ENCODE data around the gene PLEKHB1.

PLEKHB1 gene

DNA sequence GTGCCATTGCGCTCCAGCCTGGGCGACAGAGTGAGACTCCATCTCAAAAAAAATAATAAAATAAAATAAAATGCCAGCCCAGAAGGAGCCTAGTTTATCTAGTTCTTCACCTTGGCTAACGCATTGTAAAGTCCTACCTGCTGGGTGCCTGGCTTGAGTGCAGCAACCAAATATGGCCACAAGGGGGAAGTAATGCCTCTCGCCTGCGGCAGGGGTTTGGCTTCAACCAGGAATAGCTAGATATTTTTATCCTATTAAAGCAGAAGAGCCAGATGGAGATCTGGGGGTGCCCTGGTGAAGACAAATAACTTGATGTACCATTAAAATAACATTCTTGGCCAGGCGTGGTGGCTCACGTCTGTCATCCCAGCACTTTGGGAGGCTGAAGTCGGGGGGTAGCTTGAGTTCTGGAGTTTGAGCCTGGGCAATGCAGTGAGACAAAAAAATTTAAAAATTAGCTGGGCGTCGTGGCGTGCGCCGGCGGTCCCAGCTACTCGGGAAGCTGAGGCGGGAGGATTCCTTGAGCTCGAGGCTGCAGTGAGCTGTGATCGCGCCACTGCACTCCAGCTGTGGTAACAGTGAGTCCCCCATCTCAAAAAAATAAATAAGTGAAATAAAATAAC is 20.6 kb upstream of the PLEKHB1 start:
- TF ChIP-seq Cebpa-rat (IDR thresholded peaks at IDR 0.05), result no peak
- no peak overlapping the region for H3K27ac ChIP-seq
- H3K27me3 ChIP-seq, result no peaks in the 10 kb centered on the region
- peak overlapping the region; percentile 16 for H3K4me2 ChIP-seq
- no peak overlapping the region for H3K9ac ChIP-seq
- H3K36me3 ChIP-seq, result no peaks in the 10 kb centered on the region
- no peaks in the 10 kb centered on the region for H4K20me1 ChIP-seq
- no peak overlapping the region for H3K4me3 ChIP-seq
- no peaks in the 10 kb centered on the region for H3K9me3 ChIP-seq
- peaks cover 20% of the 10 kb centered on the region for H3K4me1 ChIP-seq

DNA sequence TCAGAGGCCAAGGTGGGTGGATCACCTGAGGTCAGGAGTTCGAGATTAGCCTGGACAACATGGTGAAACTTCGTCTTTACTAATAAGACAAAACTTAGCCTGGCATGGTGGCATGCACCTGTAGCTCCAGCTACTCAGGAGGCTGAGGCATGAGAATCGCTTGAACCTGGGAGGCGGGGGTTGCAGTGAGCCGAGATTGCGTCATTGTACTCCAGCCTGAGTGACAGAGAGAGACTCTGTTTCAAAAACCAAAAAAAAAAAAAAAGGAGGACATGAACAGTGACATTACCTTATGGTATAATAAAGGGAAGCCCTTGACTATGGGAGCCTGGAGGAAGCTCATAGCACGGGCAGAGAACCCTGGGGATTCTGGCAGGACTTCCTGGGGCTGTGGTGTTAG is 16.5 kb upstream of the PLEKHB1 start:
- no peaks in the 10 kb centered on the region for H4K20me1 ChIP-seq
- H3K4me1 ChIP-seq, result peaks cover 9% of the 10 kb centered on the region; the same call in 1 of the 2 replicates
- no peak overlapping the region for H3K27ac ChIP-seq
- H3K4me2 ChIP-seq, result peak overlapping the region; percentile 22; the same call in 1 of the 2 replicates
- no peak overlapping the region for H3K4me3 ChIP-seq
- TF ChIP-seq Cebpa-rat (IDR thresholded peaks at IDR 0.05), result peak; percentile 34; the same call in 1 of the 2 replicates
- H3K9me3 ChIP-seq, result peaks cover 9% of the 10 kb centered on the region
- H3K36me3 ChIP-seq, result no peaks in the 10 kb centered on the region
- no peaks in the 10 kb centered on the region for H3K27me3 ChIP-seq
- H3K9ac ChIP-seq, result no peak overlapping the region

DNA sequence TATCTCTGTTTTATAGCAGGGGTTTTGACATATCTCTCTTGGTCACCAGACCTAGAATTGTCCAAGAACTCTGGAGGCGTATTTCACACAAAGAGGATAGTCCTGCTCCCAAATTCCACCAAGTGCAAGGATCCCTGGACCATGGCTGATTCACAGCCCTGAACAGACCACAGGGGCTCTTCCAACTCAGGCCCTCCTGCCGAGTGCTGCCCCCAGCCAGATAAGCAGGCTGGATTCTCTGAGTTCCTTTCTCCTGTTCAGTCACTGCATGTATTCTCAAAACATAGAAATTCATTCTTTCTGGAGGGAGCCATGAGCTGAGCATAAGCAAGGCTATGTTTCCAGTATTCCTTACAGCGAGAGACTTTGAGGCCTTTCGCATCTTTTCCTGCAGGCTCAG is 13.4 kb upstream of the PLEKHB1 start:
- Histone ChIP-seq H3K9ac (no peak overlapping the region), H3K27me3 (no peaks in the 10 kb centered on the region), H3K27ac (no peak overlapping the region), H3K9me3 (peaks cover 9% of the 10 kb centered on the region), H3K4me2 (no peak overlapping the region), H3K36me3 (no peaks in the 10 kb centered on the region), H3K4me3 (no peak overlapping the region), H3K4me1 (peaks cover 6% of the 10 kb centered on the region; the same call in 1 of the 2 replicates), H4K20me1 (no peaks in the 10 kb centered on the region)
- no peak for TF ChIP-seq Cebpa-rat (IDR thresholded peaks at IDR 0.05)

DNA sequence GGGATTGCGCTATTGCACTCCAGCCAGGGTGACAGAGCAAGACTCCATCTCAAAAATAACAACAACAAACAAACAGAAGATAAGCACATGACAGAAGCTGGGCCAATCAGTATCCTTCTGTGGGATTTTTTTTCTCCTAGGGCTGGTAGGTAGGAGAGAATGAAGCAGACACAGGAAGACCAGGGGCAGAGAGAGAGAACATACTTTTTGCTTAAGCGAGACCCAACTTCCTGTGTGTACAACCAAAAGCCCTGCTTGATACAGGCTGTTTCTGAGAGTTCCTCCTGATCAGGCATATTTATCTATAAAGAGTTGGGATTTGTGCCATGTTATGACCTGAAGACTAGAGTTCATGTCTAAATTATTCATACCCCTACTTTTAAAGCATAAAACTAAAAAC is 12.4 kb upstream of the PLEKHB1 start:
- Histone ChIP-seq H3K36me3 (no peaks in the 10 kb centered on the region), H3K4me1 (peaks cover 6% of the 10 kb centered on the region; the same call in 1 of the 2 replicates), H4K20me1 (no peaks in the 10 kb centered on the region), H3K9ac (no peak overlapping the region), H3K9me3 (peaks cover 9% of the 10 kb centered on the region), H3K4me2 (no peak overlapping the region), H3K27ac (no peak overlapping the region), H3K4me3 (no peak overlapping the region), H3K27me3 (no peaks in the 10 kb centered on the region)
- no peak for TF ChIP-seq Cebpa-rat (IDR thresholded peaks at IDR 0.05)

DNA sequence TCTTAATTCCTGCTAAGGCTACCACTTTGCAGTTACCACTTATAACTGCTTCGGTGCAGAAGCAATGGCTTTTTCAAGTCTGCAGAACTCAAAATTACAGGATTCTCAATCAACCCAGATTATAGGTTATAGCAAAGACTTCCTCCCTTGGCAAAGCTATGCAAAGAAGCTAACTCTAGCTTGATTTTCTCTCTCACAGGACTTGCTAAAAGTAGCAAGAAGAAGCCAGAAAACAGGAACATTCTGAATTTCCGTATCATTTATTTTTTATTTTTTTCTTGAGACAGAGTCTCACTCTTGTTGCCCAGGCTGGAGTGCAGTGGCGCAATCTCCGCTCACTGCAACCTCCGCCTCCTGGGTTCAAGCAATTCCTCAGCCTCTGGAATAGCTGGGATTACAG is 10.7 kb upstream of the PLEKHB1 start:
- H3K27ac ChIP-seq, result no peak overlapping the region
- no peak overlapping the region for H3K4me3 ChIP-seq
- H4K20me1 ChIP-seq, result no peaks in the 10 kb centered on the region
- no peaks in the 10 kb centered on the region for H3K4me1 ChIP-seq
- H3K9me3 ChIP-seq, result peaks cover 9% of the 10 kb centered on the region
- H3K4me2 ChIP-seq, result no peak overlapping the region
- no peaks in the 10 kb centered on the region for H3K36me3 ChIP-seq
- no peak overlapping the region for H3K9ac ChIP-seq
- no peaks in the 10 kb centered on the region for H3K27me3 ChIP-seq
- TF ChIP-seq Cebpa-rat (IDR thresholded peaks at IDR 0.05), result no peak

DNA sequence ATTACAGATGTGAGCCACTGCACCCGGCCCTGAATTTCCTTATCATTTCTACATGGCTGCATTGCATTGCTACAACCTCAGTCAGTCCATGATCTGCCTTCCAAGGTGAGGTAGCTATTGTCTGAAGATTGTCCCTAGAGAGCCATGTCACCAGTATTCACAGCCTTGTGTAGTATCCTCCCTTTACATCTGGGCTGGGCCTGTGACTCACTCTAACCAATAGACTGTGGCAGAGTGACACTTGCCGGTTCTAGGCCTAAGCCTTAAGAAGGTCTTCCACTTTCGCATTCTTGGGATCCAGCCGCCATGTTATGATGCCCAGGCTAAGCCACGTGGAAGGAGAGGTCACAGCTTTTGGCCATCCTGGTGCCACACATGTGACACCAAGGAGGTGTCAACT is 10.1 kb upstream of the PLEKHB1 start:
- TF ChIP-seq Cebpa-rat (IDR thresholded peaks at IDR 0.05), result no peak
- Histone ChIP-seq H3K9me3 (peaks cover 9% of the 10 kb centered on the region), H3K4me2 (no peak overlapping the region)

DNA sequence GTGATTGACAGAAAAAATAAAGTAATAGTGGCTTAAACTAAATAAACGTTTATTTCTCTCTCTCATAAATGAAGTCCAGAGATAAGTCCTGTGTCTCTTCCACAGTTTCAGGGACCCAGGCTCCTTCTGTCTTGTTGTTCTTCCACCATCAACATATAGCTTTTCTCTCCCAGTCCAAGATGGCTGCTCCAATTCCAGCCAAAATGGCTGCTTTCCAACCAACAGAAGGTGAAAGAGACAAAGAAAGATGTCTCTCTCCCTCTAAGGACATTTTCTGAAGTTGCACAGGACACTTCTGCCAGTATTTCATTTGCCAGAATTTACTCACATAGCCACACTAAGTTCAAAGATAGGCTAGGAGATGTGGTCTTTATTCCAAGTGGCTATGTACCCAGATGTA is 9.4 kb upstream of the PLEKHB1 start:
- no peak overlapping the region for H3K4me2 ChIP-seq
- no peak overlapping the region for H3K9ac ChIP-seq
- no peak overlapping the region for H3K4me3 ChIP-seq
- H3K9me3 ChIP-seq, result peaks cover 7% of the 10 kb centered on the region
- H3K4me1 ChIP-seq, result no peaks in the 10 kb centered on the region
- no peak for TF ChIP-seq Cebpa-rat (IDR thresholded peaks at IDR 0.05)
- no peaks in the 10 kb centered on the region for H3K36me3 ChIP-seq
- no peaks in the 10 kb centered on the region for H4K20me1 ChIP-seq
- no peaks in the 10 kb centered on the region for H3K27me3 ChIP-seq
- no peak overlapping the region for H3K27ac ChIP-seq

More for the DNA sequence above, 10.1 kb upstream of the PLEKHB1 start:
- Histone ChIP-seq H3K9ac (no peak overlapping the region), H3K4me3 (no peak overlapping the region), H3K27ac (no peak overlapping the region), H4K20me1 (no peaks in the 10 kb centered on the region), H3K27me3 (no peaks in the 10 kb centered on the region), H3K4me1 (no peaks in the 10 kb centered on the region), H3K36me3 (no peaks in the 10 kb centered on the region)

DNA sequence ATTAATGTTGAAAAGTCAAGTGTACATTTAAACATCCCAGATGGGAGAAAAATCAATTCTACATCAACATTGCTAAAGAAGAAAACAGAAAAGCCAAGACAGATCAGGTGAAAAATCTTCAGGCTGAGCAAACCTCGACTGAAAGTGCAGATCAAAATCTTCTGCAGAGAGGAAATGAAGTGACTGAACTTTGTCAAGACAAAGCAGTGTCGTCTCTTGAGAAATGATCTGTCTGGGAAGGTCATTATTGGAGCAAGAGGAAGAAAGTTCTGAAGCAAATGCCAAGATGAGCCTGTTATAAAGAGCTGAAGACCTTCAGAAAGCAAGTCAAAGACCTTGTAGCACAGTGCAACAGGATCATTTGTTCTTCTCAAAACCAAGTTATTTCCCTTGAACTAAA is 5.8 kb upstream of the PLEKHB1 start:
- H3K4me3 ChIP-seq, result no peak overlapping the region
- H3K9me3 ChIP-seq, result no peaks in the 10 kb centered on the region
- H3K9ac ChIP-seq, result no peak overlapping the region
- H3K4me2 ChIP-seq, result no peak overlapping the region
- no peaks in the 10 kb centered on the region for H3K27me3 ChIP-seq
- no peak overlapping the region for H3K27ac ChIP-seq
- H4K20me1 ChIP-seq, result no peaks in the 10 kb centered on the region
- no peaks in the 10 kb centered on the region for H3K4me1 ChIP-seq
- TF ChIP-seq Cebpa-rat (IDR thresholded peaks at IDR 0.05), result no peak
- no peaks in the 10 kb centered on the region for H3K36me3 ChIP-seq

DNA sequence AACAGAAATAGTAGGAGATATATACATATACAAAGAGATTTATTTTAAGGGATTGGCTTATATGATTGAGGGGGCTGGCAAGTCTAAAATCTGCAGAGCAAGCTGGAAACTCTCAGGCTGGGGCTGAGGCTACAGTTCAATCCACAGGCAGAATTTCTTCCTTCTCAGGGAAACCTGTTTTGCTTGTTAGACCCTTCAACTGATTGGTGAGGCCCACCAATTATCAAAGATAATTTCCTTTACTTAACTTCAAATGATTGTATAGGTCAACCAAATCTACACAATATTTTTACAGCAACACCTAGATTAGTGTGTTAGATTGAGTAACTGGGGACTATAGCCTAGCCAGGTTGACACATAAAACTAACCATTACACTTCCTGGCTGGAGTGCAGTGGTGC is 4.7 kb upstream of the PLEKHB1 start:
- Histone ChIP-seq H3K4me2 (no peak overlapping the region), H3K27me3 (no peaks in the 10 kb centered on the region), H3K4me3 (no peak overlapping the region), H3K36me3 (no peaks in the 10 kb centered on the region), H3K9me3 (no peaks in the 10 kb centered on the region), H3K4me1 (no peaks in the 10 kb centered on the region), H3K9ac (no peak overlapping the region), H4K20me1 (no peaks in the 10 kb centered on the region), H3K27ac (no peak overlapping the region)
- TF ChIP-seq Cebpa-rat (IDR thresholded peaks at IDR 0.05), result no peak

DNA sequence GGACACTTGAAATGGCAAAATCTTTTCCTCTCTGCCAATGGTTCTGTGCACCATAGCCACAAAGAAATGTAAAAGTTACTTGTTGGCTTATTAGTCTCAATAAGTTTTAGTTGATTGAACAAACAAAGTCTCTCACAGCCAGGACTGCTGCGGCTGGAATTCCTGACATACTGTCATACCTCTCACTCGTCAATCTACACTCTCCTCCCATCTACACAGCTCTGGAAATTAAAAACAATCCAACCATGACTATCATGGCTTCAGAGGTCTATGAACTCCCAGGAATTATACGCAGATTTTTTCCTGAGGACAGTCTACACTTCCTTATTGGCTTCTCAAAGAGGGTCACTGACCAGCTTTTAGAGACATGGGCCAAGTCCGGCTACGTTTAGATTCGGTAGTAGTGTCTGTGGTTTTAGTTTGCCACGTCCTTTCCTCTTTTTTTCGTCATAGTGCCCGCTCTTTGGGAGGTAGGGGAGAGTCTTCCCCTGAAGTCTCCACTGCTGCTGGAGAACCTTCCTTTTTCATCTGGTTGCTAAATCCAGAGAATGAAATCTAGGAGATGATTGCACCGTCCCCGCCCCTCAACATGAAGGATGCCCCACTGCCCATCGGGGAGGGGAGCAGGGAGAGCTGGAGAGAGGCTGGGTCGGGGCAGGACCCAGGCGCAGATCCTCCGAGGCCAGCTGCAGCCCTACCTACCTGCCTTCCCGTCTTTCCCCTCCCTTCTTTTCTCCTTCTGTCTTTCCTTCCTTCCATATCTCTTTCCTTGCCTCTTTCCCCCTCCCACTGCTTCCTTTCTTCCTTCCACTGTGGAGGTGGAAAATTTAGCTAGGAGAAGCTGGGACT is 1.0 kb upstream of the PLEKHB1 start:
- H3K9me3 ChIP-seq, result no peaks in the 10 kb centered on the region
- TF ChIP-seq Cebpa-rat (IDR thresholded peaks at IDR 0.05), result no peak
- H3K36me3 ChIP-seq, result no peaks in the 10 kb centered on the region
- H3K4me2 ChIP-seq, result no peak overlapping the region
- no peak overlapping the region for H3K4me3 ChIP-seq
- H3K27me3 ChIP-seq, result no peaks in the 10 kb centered on the region
- peaks cover 24% of the 10 kb centered on the region for H3K4me1 ChIP-seq
- H4K20me1 ChIP-seq, result no peaks in the 10 kb centered on the region
- H3K27ac ChIP-seq, result no peak overlapping the region
- no peak overlapping the region for H3K9ac ChIP-seq

Measured in BLaER1 (cell line).